HEK293T (cell line): ENCODE data around the gene PRKAG2.

Experiments used
- BHLHE40 ChIP-seq: fragments of 450-650 bp; IDR thresholded peaks from 2 replicates; pipeline ENCODE4 v1.6.1; 2016; ENCODE audit warnings: mild to moderate bottlenecking, moderate library complexity, borderline replicate concordance
- ELF4 ChIP-seq: fragments of 450-650 bp; IDR thresholded peaks from 2 replicates; pipeline ENCODE4 v1.6.1; 2017; ENCODE audit warnings: antibody characterized with exemption
- FOXK2 ChIP-seq: fragments of 450-650 bp; IDR thresholded peaks from 2 replicates; pipeline ENCODE4 v1.6.1; 2016; ENCODE audit warnings: mild to moderate bottlenecking
- FOXM1 ChIP-seq: fragments of 450-650 bp; IDR thresholded peaks from 2 replicates; pipeline ENCODE4 v1.6.1; 2017; ENCODE audit warnings: mild to moderate bottlenecking, borderline replicate concordance
- L3MBTL2 ChIP-seq: fragments of 450-650 bp; conservative IDR thresholded peaks from 2 replicates; pipeline ENCODE4 v1.6.1; 2016; ENCODE audit warnings: mild to moderate bottlenecking
- LEF1 ChIP-seq: fragments of 450-650 bp; IDR thresholded peaks from 2 replicates; pipeline ENCODE4 v1.6.1; 2017; ENCODE audit warnings: mild to moderate bottlenecking, borderline replicate concordance
- NFRKB ChIP-seq: fragments of 450-650 bp; IDR thresholded peaks from 2 replicates; pipeline ENCODE4 v1.6.1; 2016; ENCODE audit warnings: mild to moderate bottlenecking, moderate library complexity
- PKNOX1 ChIP-seq: fragments of 450-650 bp; IDR thresholded peaks from 2 replicates; pipeline ENCODE4 v1.6.1; 2016
- SP1 ChIP-seq: fragments of 450-650 bp; IDR thresholded peaks from 2 replicates; pipeline ENCODE4 v1.6.1; 2017
- SUZ12 ChIP-seq: fragments of 450-650 bp; IDR thresholded peaks from 2 replicates; pipeline ENCODE4 v1.6.1; 2016; ENCODE audit warnings: mild to moderate bottlenecking
- ZNF384 ChIP-seq: fragments of 450-650 bp; IDR thresholded peaks from 2 replicates; pipeline ENCODE4 v1.6.1; 2016

- TF ChIP-seq SUZ12 (no peak), BHLHE40 (no peak), PKNOX1 (no peak), ELF4 (no peak), ZNF384 (no peak), LEF1 (no peak), SP1 (no peak), L3MBTL2 (no peak), FOXM1 (no peak), FOXK2 (no peak), NFRKB (no peak)
These were observed 37.1 kb upstream of the PRKAG2 start for GRCh38 chr7:151914051-151914450.
